HG03097 (cell line): Measurements from ENCODE around the gene MRPL47.
"Not testable (repeated sequence)": the region's sequence is repeated elsewhere in the genome, so short reads cannot be mapped to it uniquely, and the experiment has no call there.

Experiments used
- ATAC-seq: cut with Tn5 transposase; IDR thresholded peaks from one replicate; pipeline ENCODE4 v1.9.1; 2021; ENCODE audit not compliant: unreplicated experiment, low FRiP score

The MRPL47 gene

GRCh38 chr3:179604321-179605078 lies at the start of gene MRPL47, which contains the start of gene NDUFB5:
TSS of gene MRPL47 (minus strand) at chr3:179604638. CDS start at chr3:179604624, 14 bp downstream.
TSS of gene NDUFB5 (plus strand) at chr3:179604794. CDS start at chr3:179604816, 22 bp downstream.
- peak; percentile 98 for ATAC-seq

GRCh38 chr3:179653096-179653797 lies 48.8 kb upstream of the MRPL47 start:
- peak; percentile 57 for ATAC-seq

DNA sequence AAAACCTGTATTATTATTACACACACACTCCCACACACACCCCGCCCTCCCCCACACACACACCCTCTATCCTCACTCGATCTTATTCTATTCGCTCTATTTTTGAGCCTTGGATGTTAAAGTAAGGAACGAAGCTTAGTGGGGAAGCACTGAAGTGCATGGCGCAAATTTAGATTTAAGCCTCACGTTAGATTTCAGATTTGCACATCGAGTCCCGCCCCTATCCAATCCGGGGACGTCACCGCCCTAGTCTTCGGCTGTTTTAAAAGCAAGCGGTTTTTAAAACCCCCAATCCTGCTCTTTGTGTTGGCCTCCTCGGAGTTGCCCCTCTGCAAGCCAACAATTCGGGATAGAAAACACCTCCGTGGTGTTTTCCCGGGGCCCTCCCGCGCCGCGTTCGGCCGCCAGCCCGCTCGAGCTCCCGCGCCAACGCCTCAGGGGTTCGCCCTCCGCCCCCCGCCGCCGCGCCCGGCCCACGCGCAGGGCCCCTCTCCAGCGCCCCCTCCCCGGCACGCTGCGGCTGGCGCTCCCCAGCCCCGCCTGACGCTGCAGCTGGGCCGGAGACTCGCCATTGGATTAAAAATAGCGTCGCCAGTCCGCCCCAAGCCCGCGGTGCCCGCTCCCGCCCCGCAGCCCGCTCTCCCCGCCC lies 48.1 kb upstream of the MRPL47 start, which contains the start of gene USP13:
Gene USP13 (plus strand): TSS at position 594 of the 649 bp plus-strand sequence. CDS start 186 bp downstream, outside the sequence.
- ATAC-seq: peak; percentile 72

- no peak for ATAC-seq
Measured at GRCh38 chr3:179651687-179652446, 47.4 kb upstream of the MRPL47 start.

DNA sequence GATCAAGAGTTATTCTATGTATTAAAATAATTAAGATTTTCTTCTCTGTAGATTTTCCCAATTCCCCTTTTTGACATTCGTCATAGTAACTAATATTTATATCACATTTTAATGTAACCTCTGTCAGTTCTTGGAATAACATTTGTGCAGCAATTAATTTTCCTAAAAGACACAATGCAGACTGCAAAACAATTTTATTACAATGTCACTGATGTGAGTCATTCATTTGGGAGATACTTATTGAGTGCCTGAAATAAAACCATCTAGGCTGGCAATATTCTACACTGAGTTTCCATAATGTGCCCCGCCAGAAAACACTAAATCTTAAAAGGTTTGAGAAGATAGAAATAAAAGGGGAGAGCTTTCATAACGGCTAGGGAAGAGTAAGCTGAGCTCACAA lies 41.7 kb upstream of the MRPL47 start:
- ATAC-seq: no peak

GRCh38 chr3:179643837-179644236 lies 39.4 kb upstream of the MRPL47 start:
- not testable (repeated sequence) for ATAC-seq

DNA sequence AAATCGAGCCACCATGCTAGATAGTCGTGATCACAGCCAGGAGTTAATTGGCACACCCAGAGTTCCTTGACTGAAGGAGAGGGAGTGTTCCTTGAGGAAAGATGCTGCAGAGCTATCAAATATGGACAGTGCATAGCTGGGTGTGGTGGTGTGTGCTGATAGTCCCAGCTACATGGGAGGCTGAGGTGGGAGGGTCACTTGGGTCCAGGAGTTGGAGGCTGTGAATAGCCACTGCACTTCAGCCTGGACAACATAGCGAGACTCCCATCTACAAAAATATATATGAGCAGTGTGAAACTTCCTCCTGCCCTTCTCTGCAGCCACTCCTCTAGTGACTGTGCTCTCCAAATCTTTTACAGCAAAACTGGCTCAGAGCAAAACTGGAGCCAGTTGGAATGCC lies 38.4 kb upstream of the MRPL47 start:
- no peak for ATAC-seq

GRCh38 chr3:179640469-179640868 lies 36.0 kb upstream of the MRPL47 start:
- no peak for ATAC-seq

- ATAC-seq: no peak
Measured at GRCh38 chr3:179630753-179631451, 26.5 kb upstream of the MRPL47 start.

GRCh38 chr3:179624451-179624850 lies 20.0 kb upstream of the MRPL47 start:
- no peak for ATAC-seq

DNA sequence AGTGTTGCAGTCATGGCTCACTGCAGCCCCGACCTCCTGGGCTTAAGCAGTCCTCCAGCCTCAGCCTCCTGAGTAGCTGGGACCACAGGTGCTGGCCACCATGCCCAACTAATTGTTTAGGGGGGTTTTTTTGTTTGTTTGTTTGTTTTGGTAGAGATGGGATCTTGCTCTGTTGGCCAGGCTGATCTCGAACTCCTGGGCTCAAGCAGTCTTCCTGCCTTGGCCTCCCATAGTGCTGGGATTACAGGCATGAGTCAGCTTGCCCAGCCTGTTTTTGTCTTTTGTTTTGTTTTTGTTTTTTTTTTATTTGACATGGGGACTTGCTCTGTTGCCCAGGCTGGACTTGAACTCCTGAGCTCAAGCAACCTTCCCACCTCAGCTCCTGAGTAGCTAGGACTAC lies 17.6 kb upstream of the MRPL47 start:
- no peak for ATAC-seq

- no peak for ATAC-seq
Measured at GRCh38 chr3:179615458-179616173, 11.2 kb upstream of the MRPL47 start.

GRCh38 chr3:179613807-179614206 lies 9.4 kb upstream of the MRPL47 start:
- no peak for ATAC-seq

- ATAC-seq: no peak
Measured at GRCh38 chr3:179610066-179610465, 5.6 kb upstream of the MRPL47 start.

GRCh38 chr3:179608931-179609720 lies 4.7 kb upstream of the MRPL47 start:
- ATAC-seq: peak; percentile 29

GRCh38 chr3:179606534-179607085 lies 2.2 kb upstream of the MRPL47 start:
- ATAC-seq: no peak

DNA sequence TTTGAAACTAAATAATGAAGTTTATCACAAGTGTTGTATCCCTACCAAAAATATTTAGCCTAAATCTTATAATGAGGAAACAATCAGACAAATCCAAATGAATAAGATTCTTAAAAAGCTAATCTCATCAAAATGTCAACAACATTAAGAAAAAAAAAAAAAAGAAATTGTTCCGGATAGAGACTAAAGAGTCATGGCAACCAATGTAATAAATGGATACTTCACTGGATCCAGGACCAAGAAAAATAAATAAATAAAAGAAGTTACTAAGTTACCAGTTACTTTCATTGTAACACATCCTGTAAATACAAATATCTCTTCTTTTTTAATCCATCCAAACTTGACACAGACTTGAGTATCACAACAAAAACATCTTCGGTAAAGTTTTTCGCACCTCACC lies 607 bp downstream of the MRPL47 start:
- no peak for ATAC-seq

GRCh38 chr3:179603321-179603720 lies 1.1 kb downstream of the MRPL47 start:
- no peak for ATAC-seq
